Keratinocyte (primary cell): ENCODE results near the gene SIAE. TPM values are rescaled to one million over a fixed set of nuclear protein-coding genes. Genes with fewer than 3 reads are reported as not detected.

Source experiments
- DNase-seq: peaks from one replicate; pipeline ENCODE4 v3.0.0-alpha.2; 2011; ENCODE audit warnings: low read depth, missing footprints, low spot score
- FAIRE-seq: peaks from 2 replicates; lab custom pipeline; 2011; peaks lifted over from hg19 to GRCh38; lab: Jason Lieb, UNC
- H2AFZ ChIP-seq: 2 replicates; pipeline ENCODE4 v1.6.0; 2012; ENCODE audit warnings: low read length, control low read depth, inconsistent platforms; ENCODE audit not compliant: control insufficient read depth
- H3K27ac ChIP-seq: 2 replicates; pipeline ENCODE4 v1.5.1; 2011; ENCODE audit warnings: low read length; ENCODE audit not compliant: control insufficient read depth, insufficient read depth
- H3K27me3 ChIP-seq: 3 replicates; pipeline ENCODE4 v1.6.0; 2011; ENCODE audit warnings: low read length; ENCODE audit not compliant: control insufficient read depth, insufficient read depth; ENCODE audit errors: extremely low read depth
- H3K36me3 ChIP-seq, 2 experiments: 2 replicates in 1 of 2; 3 replicates in 1 of 2; pipeline ENCODE4 v1.5.1; 2011; ENCODE audit warnings: low read length in 2 of 2, mild to moderate bottlenecking in 1 of 2; ENCODE audit not compliant: control insufficient read depth in 2 of 2, insufficient read depth in 2 of 2; ENCODE audit errors: extremely low read depth in 1 of 2
- H3K4me1 ChIP-seq: 3 replicates; pipeline ENCODE4 v1.5.1; 2011; ENCODE audit warnings: low read length; ENCODE audit not compliant: control insufficient read depth, insufficient read depth; ENCODE audit errors: extremely low read depth
- H3K4me2 ChIP-seq: 3 replicates; pipeline ENCODE4 v1.6.0; 2011; ENCODE audit warnings: low read depth, low read length; ENCODE audit not compliant: control insufficient read depth, insufficient read depth; ENCODE audit errors: extremely low read depth
- H3K4me3 ChIP-seq, 3 experiments: fragments of 200-600 bp in 1 of 3; sonication (generic) in 1 of 3; 2 replicates in 2 of 3; 3 replicates in 1 of 3; pipeline ENCODE4 v1.5.1; 2011 to 2016; ENCODE audit warnings: low read length in 3 of 3, mild to moderate bottlenecking in 3 of 3, control low read depth in 2 of 3, inconsistent platforms in 1 of 3, low read depth in 1 of 3, mixed read lengths in 1 of 3, mixed run types in 1 of 3, moderate library complexity in 1 of 3; ENCODE audit not compliant: control insufficient read depth in 2 of 3, insufficient read depth in 2 of 3; ENCODE audit errors: extremely low read depth in 1 of 3
- H3K79me2 ChIP-seq: 2 replicates; pipeline ENCODE4 v1.6.0; 2012; ENCODE audit warnings: low read length; ENCODE audit not compliant: control insufficient read depth, insufficient read depth
- H3K9ac ChIP-seq: 3 replicates; pipeline ENCODE4 v1.6.0; 2011; ENCODE audit warnings: low read length; ENCODE audit not compliant: control insufficient read depth, insufficient read depth; ENCODE audit errors: extremely low read depth
- H3K9me1 ChIP-seq: 3 replicates; pipeline ENCODE4 v1.6.0; 2011; ENCODE audit warnings: low read length; ENCODE audit not compliant: control insufficient read depth, insufficient read depth; ENCODE audit errors: extremely low read depth
- H3K9me3 ChIP-seq: 2 replicates; pipeline ENCODE4 v1.5.1; 2012; ENCODE audit warnings: low read depth, low read length; ENCODE audit not compliant: control insufficient read depth
- H4K20me1 ChIP-seq: 3 replicates; pipeline ENCODE4 v1.6.0; 2011; ENCODE audit warnings: low read length; ENCODE audit not compliant: control insufficient read depth, insufficient read depth; ENCODE audit errors: extremely low read depth
- CTCF ChIP-seq, 3 experiments: IDR thresholded peaks in 1 of 3; conservative IDR thresholded peaks in 1 of 3; optimal IDR thresholded peaks in 1 of 3; 2 replicates in 2 of 3; 3 replicates in 1 of 3; pipeline versions ENCODE3 to v1.5.1; 2011; ENCODE audit warnings: low read length in 3 of 3, mild to moderate bottlenecking in 3 of 3, moderate library complexity in 2 of 3, control low read depth in 1 of 3, inconsistent platforms in 1 of 3; ENCODE audit not compliant: insufficient read depth in 2 of 3; ENCODE audit errors: extremely low read depth in 1 of 3
- EZH2 ChIP-seq: IDR thresholded peaks from one replicate; pipeline ENCODE4 v1.6.1; 2012; ENCODE audit warnings: inconsistent platforms, mild to moderate bottlenecking, low read length, moderate library complexity
- dilution Hi-C: fragments of 300-500 bp; cut with MboI; formaldehyde crosslinking; loops from one replicate; pipeline ENCODE4 v1.7.0; 2020; ENCODE audit warnings: low sequenced_read_pairs; ENCODE audit not compliant: extremely low pct_ligation_motif_present
- polyA plus RNA-seq, 5 experiments: library from polyadenylated mRNA; depleted of rRNA in 3 of 5; stranded (reverse) in 3 of 5; stranded (forward) in 1 of 5; unstranded in 1 of 5; fragments of >200 nt; gene quantifications; 1 replicate in 1 of 5; 2 replicates in 3 of 5; 3 replicates in 1 of 5; pipeline versions ENCODE4 v1.2.1 to v1.2.3, GENCODE V29; 2011 to 2012; ENCODE audit warnings: missing spikeins in 2 of 5, low read depth in 1 of 5, low replicate concordance in 1 of 5

SIAE gene
- polyA plus RNA-seq, 1 donor (not counting 4 experiments of a cell fraction or from before 2014, with no cell fraction given) = 26.6 TPM

- Histone ChIP-seq H2AFZ (no peak overlapping the region), H3K4me3 (no peak overlapping the region), H3K9ac (no peak overlapping the region), H3K27me3 (no peaks in the 10 kb centered on the region), H4K20me1 (no peaks in the 10 kb centered on the region), H3K9me3 (no peaks in the 10 kb centered on the region), H3K4me1 (no peaks in the 10 kb centered on the region), H3K36me3 (no peaks in the 10 kb centered on the region), H3K4me2 (no peak overlapping the region), H3K9me1 (no peaks in the 10 kb centered on the region), H3K79me2 (no peaks in the 10 kb centered on the region), H3K27ac (no peak overlapping the region)
- no peak for FAIRE-seq
- TF ChIP-seq EZH2 = no peak
- no peak for TF ChIP-seq CTCF (optimal IDR thresholded peaks at IDR 0.05 in 1 of 3, IDR thresholded peaks at IDR 0.05 in 1 of 3, conservative IDR thresholded peaks at IDR 0.05 in 1 of 3; ENCODE audit: extremely low read depth in 1 of 3, insufficient read depth in 2 of 3, low read length in 3 of 3)
- no peak for DNase-seq
- dilution Hi-C loops = no loop called here
Observed at GRCh38 chr11:124661553-124661952, 12.0 kb downstream of the SIAE start.

- H3K79me2 ChIP-seq = no peaks in the 10 kb centered on the region
- TF ChIP-seq EZH2 = no peak
- no peak for TF ChIP-seq CTCF (optimal IDR thresholded peaks at IDR 0.05 in 1 of 3, IDR thresholded peaks at IDR 0.05 in 1 of 3, conservative IDR thresholded peaks at IDR 0.05 in 1 of 3; ENCODE audit: extremely low read depth in 1 of 3, insufficient read depth in 2 of 3, low read length in 3 of 3)
- no peak overlapping the region for H3K4me3 ChIP-seq
- H3K4me2 ChIP-seq = no peak overlapping the region
- DNase-seq (no peak), FAIRE-seq (no peak)
- no peaks in the 10 kb centered on the region for H3K36me3 ChIP-seq
- no peak overlapping the region for H3K9ac ChIP-seq
- no peaks in the 10 kb centered on the region for H3K9me1 ChIP-seq
- H3K9me3 ChIP-seq = no peaks in the 10 kb centered on the region
- no peaks in the 10 kb centered on the region for H3K4me1 ChIP-seq
- dilution Hi-C loops = no loop called here
- no peaks in the 10 kb centered on the region for H4K20me1 ChIP-seq
- no peak overlapping the region for H2AFZ ChIP-seq
- H3K27ac ChIP-seq = no peak overlapping the region
- H3K27me3 ChIP-seq = no peaks in the 10 kb centered on the region
Observed at GRCh38 chr11:124658986-124659385, 14.6 kb downstream of the SIAE start.
